Common myeloid progenitor, CD34-positive (primary cell): ENCODE results near the gene CD52.

Experiments
- CTCF ChIA-PET: fragments of 350-600 bp; sonication (Branson Sonifier 250); formaldehyde crosslinking; loops from one replicate; lab custom pipeline; 2021; ENCODE audit warnings: antibody characterized with exemption; lab: Charles Lee
- POLR2A ChIA-PET: fragments of 350-600 bp; sonication (Branson Sonifier 250); formaldehyde crosslinking; loops from one replicate; lab custom pipeline; 2021; ENCODE audit warnings: antibody characterized with exemption; lab: Charles Lee
- DNase-seq, 3 donors: peaks; one replicate each; pipeline versions ENCODE4 v3.0.0 to v3.0.0-alpha.2; 2013
- H3K27ac ChIP-seq, 2 experiments: 1 replicate in 1 of 2; 2 replicates in 1 of 2; pipeline ENCODE4 v1.7.0; 2013; ENCODE audit warnings: inconsistent platforms in 2 of 2, low read length in 2 of 2, mild to moderate bottlenecking in 2 of 2, low read depth in 1 of 2, moderate library complexity in 1 of 2; ENCODE audit not compliant: severe bottlenecking in 2 of 2, insufficient read depth in 1 of 2, poor library complexity in 1 of 2
- H3K27me3 ChIP-seq, 5 experiments: replicated peaks in 2 of 5; 1 replicate in 3 of 5; 2 replicates in 2 of 5; pipeline versions ENCODE4 v1.6.1 to v1.7.0; 2013; ENCODE audit warnings: low read length in 4 of 5, mild to moderate bottlenecking in 2 of 5, moderate library complexity in 2 of 5, inconsistent platforms in 1 of 5; ENCODE audit not compliant: insufficient read depth in 5 of 5, control insufficient read depth in 4 of 5
- H3K36me3 ChIP-seq, 4 experiments: 1 replicate in 2 of 4; 2 replicates in 2 of 4; pipeline versions ENCODE4 v1.6.1 to v1.7.0; 2013; ENCODE audit warnings: low read length in 3 of 4, control low read depth in 1 of 4, mild to moderate bottlenecking in 1 of 4; ENCODE audit not compliant: control insufficient read depth in 4 of 4, insufficient read depth in 4 of 4
- H3K4me1 ChIP-seq, 4 experiments: 1 replicate in 3 of 4; 2 replicates in 1 of 4; pipeline versions ENCODE4 v1.6.1 to v1.7.1; 2013; ENCODE audit warnings: low read length in 3 of 4, mild to moderate bottlenecking in 3 of 4, control low read depth in 1 of 4, inconsistent platforms in 1 of 4, moderate library complexity in 1 of 4; ENCODE audit not compliant: control insufficient read depth in 4 of 4, insufficient read depth in 4 of 4; ENCODE audit errors: control extremely low read depth in 1 of 4
- H3K4me3 ChIP-seq, 7 experiments: 1 replicate in 4 of 7; 2 replicates in 3 of 7; pipeline versions ENCODE4 v1.5.1 to v1.7.0; 2013; ENCODE audit warnings: mild to moderate bottlenecking in 7 of 7, low read length in 6 of 7, moderate library complexity in 6 of 7, inconsistent platforms in 2 of 7, low read depth in 2 of 7, control low read depth in 1 of 7; ENCODE audit not compliant: insufficient read depth in 4 of 7, control insufficient read depth in 1 of 7; ENCODE audit errors: extremely low read depth in 1 of 7
- H3K9me3 ChIP-seq, 5 experiments: 1 replicate in 4 of 5; 2 replicates in 1 of 5; pipeline versions ENCODE4 v1.6.1 to v1.7.1; 2013; ENCODE audit warnings: low read length in 4 of 5, mild to moderate bottlenecking in 2 of 5, inconsistent platforms in 1 of 5, low read depth in 1 of 5, moderate library complexity in 1 of 5; ENCODE audit not compliant: control insufficient read depth in 4 of 5, insufficient read depth in 2 of 5; ENCODE audit errors: control extremely low read depth in 1 of 5
- WGBS: methylation state at CpG from one replicate; pipeline ENCODE4 v1.1.5; 2013; ENCODE audit not compliant: insufficient coverage; 5-methylcytosine and 5-hydroxymethylcytosine counted together

CD52 gene

DNA sequence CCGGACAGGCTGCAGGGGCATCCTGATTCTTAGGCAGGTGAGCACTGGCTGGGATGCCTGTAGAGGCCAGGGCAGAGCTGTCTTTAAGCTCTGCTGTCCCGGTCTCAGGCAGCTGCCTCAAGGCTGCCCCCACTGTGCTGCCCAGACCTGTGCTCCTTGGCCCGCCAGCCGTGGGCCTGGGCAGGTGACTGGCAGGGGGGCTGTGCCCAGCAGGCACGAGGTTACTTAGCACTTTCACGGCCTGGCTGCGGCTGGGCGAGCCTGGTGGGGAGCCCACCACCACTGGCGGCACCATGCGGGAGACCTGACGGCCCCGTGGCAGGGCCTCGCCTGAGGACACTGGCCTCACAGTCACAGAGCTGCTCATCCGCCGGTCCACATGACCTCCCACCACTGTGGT is 28.0 kb downstream of the CD52 start:
- ChIA-PET POLR2A (no interaction called here), CTCF (interaction anchor here (2.7 kb wide), 1 partner anchor 16 kb away, joined by 6 read pairs; no protein-coding TSS in a partner anchor)
- no peak overlapping the region for H3K4me3 ChIP-seq
- DNase-seq: no peak
- no peaks in the 10 kb centered on the region for H3K36me3 ChIP-seq
- 91% methylated on average over 12 of the region's 15 CpGs for WGBS
- H3K9me3 ChIP-seq: no peaks in the 10 kb centered on the region
- H3K27ac ChIP-seq: no peak overlapping the region
- no peaks in the 10 kb centered on the region for H3K27me3 ChIP-seq
- H3K4me1 ChIP-seq: peaks cover 0 to 2% (median 0%) of the 10 kb centered on the region in 4 experiments

DNA sequence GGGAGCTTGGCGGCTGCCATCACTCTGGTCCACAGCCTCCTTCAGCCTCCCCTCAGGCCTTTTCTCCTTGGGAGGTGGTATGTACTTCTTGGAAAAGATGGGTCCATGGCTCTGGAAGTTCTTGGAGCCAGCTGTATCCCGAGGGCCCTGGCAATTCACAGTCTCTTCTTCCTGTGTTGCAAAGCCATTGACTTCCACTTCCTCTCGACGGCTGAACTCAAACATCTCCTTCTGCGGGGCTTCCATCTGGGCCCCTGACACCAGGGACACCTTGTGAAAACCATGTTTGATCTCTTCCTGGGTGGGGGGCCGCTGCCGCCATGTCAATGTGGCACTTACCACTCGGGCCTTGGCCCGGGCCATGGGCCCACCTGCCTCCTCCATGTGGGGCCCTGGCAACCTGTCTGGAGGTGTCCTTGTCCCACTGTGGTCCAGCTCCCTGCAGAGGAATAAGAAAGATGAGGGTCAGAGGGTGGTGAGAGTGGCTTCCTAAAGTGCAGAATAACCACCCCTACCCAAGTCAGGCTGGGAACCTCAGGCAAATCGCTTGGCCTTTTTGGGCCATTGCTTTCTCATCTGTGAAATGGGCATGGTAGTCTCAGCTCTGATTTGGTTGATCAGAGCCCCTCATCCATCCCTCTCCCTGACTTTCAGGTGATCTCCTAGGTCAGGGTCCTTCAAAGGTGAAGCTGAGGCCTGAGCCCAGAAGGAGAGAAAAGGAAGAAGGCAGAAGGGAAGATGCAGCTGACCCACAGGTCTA is 28.7 kb downstream of the CD52 start:
- ChIA-PET CTCF (interaction anchor here (0.9 to 3.2 kb wide), 4 partner anchors 15 to 71 kb away, joined by 3 to 16 read pairs (median 6); no protein-coding TSS in a partner anchor), POLR2A (interaction anchor here (0.6 kb wide), 1 partner anchor 162 kb away, joined by 5 read pairs; no protein-coding TSS in a partner anchor)
- no peak overlapping the region for H3K4me3 ChIP-seq
- no peaks in the 10 kb centered on the region for H3K27me3 ChIP-seq
- no peaks in the 10 kb centered on the region for H3K9me3 ChIP-seq
- 42% methylated on average over 4 of the region's 10 CpGs for WGBS
- H3K36me3 ChIP-seq: no peaks in the 10 kb centered on the region
- no peak for DNase-seq
- H3K4me1 ChIP-seq: peaks cover 0 to 5% (median 0%) of the 10 kb centered on the region in 4 experiments
- no peak overlapping the region for H3K27ac ChIP-seq

- H3K27me3 ChIP-seq: no peaks in the 10 kb centered on the region
- no peak overlapping the region for H3K4me3 ChIP-seq
- H3K4me1 ChIP-seq: peaks cover 0 to 5% (median 0%) of the 10 kb centered on the region in 4 experiments
- H3K36me3 ChIP-seq: no peaks in the 10 kb centered on the region
- no peak for DNase-seq
- WGBS: 97% methylated on average over 6 of the region's 7 CpGs
- ChIA-PET CTCF (interaction anchor here (1.2 to 3.2 kb wide), 2 partner anchors 13 to 15 kb away, joined by 3 to 16 read pairs; no protein-coding TSS in a partner anchor), POLR2A (no interaction called here)
- no peaks in the 10 kb centered on the region for H3K9me3 ChIP-seq
- no peak overlapping the region for H3K27ac ChIP-seq
These were observed 31.6 kb downstream of the CD52 start for GRCh38 chr1:26349188-26349876.

DNA sequence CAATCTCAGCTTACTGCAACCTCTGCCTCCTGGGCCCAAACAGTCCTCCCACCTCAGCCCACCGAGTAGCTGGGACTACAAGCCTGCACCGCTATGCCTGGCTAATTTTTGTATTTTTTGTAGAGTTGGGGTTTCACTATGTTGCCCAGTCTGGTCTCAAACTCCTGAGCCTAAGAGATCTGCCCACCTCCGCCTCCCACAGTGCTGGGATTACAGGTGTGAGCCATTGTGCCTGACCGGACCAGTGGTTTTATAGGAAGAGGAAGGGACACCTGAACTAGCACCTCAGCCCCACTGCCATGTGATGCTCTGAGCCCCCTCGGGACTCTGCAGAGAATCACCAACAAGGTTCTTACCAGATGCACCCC is 32.1 kb downstream of the CD52 start:
- no peaks in the 10 kb centered on the region for H3K9me3 ChIP-seq
- no peak overlapping the region for H3K27ac ChIP-seq
- ChIA-PET CTCF (interaction anchor here (1.0 to 3.2 kb wide), 5 partner anchors 14 to 75 kb away, joined by 3 to 16 read pairs (median 3); partner anchors contain the start of gene CD52), POLR2A (no interaction called here)
- WGBS: 86% methylated on average over 2 of the region's 5 CpGs
- no peak overlapping the region for H3K4me3 ChIP-seq
- DNase-seq: no peak
- H3K4me1 ChIP-seq: peaks cover 0 to 5% (median 0%) of the 10 kb centered on the region in 4 experiments
- no peaks in the 10 kb centered on the region for H3K36me3 ChIP-seq
- peaks cover 0 to under 1% (median 0%) of the 10 kb centered on the region in 5 experiments for H3K27me3 ChIP-seq

DNA sequence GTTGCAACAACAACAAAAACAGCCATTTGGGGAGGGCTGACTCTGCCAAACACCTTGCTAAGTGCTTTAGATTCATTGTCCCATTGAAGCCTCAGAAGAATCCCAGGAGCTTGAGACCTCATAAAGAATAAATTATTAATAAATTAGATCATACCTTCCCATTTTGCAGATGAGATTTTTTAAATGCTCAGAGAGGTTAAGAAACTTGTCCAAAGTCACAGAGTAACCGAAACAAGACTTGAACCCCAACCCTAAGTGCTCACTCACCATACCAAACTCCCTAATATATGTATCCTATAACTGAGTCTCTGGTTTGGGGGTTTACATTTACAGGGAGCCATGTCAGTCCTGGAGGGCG is 32.6 kb downstream of the CD52 start:
- no peaks in the 10 kb centered on the region for H3K36me3 ChIP-seq
- H3K9me3 ChIP-seq: no peaks in the 10 kb centered on the region
- WGBS: 100% methylated on average over 1 of the region's 2 CpGs
- ChIA-PET CTCF (interaction anchor here (1.0 to 1.5 kb wide), 5 partner anchors 14 to 75 kb away, joined by 3 to 5 read pairs (median 4); partner anchors contain the start of gene CD52), POLR2A (no interaction called here)
- no peak overlapping the region for H3K4me3 ChIP-seq
- DNase-seq: no peak
- peaks cover 0 to 2% (median 0%) of the 10 kb centered on the region in 5 experiments for H3K27me3 ChIP-seq
- H3K27ac ChIP-seq: no peak overlapping the region
- peaks cover 0 to 5% (median 0%) of the 10 kb centered on the region in 4 experiments for H3K4me1 ChIP-seq

GRCh38 chr1:26350701-26351589 is 33.2 kb downstream of the CD52 start:
- WGBS: 93% methylated on average over 7 of the region's 9 CpGs
- Histone ChIP-seq H3K4me3 (no peak overlapping the region), H3K4me1 (peaks cover 0 to 5% (median 0%) of the 10 kb centered on the region in 4 experiments), H3K9me3 (no peaks in the 10 kb centered on the region), H3K27me3 (peaks cover 0 to 2% (median 0%) of the 10 kb centered on the region in 5 experiments), H3K36me3 (no peaks in the 10 kb centered on the region), H3K27ac (no peak overlapping the region)
- ChIA-PET CTCF (interaction anchor here (1.0 to 1.5 kb wide), 5 partner anchors 14 to 76 kb away, joined by 3 to 5 read pairs (median 4); partner anchors contain the start of gene CD52), POLR2A (no interaction called here)
- DNase-seq: no peak
